ENCODE measurements around the gene DHX16. TPM values are rescaled to one million over a fixed set of nuclear protein-coding genes. Genes with fewer than 3 reads are reported as not detected.
A peak's percentile ranks its signal among the peaks of the same experiment; 100 is the strongest.

The DHX16 gene
- total RNA-seq, 6 experiments from 2014 or later: 33.7 to 36.7 (median 35.5) TPM

DNA sequence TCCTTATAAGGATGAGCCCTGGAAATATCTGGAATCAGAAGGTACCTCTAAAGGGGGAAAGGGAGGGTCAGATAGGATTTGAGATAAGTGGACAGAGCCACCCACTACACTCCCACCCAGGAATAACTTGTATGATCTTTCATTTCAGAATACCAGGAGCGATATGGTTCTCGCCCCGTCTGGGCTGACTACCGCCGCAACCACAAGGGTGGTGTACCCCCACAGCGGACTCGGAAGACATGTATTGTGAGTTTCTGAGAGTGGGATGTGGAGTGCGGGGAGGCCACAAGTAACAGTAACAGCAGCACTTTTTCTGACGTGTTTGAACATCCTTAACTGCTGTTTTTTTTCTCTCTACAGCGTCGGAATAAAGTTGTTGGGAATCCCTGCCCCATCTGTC lies 53.2 kb downstream of the DHX16 start:
- H3K9me3 Mint-ChIP-seq: peaks cover 17% of the 10 kb centered on the region
- TF ChIP-seq CTCF (IDR thresholded peaks at IDR 0.05): no peak

GRCh38 chr6:30618270-30618797 lies 54.5 kb downstream of the DHX16 start:
- Mint-ChIP-seq H3K4me3 (peak overlapping the region; percentile 97), H3K27ac (peak overlapping the region; percentile 99), H3K4me1 (ENCODE audit: low read depth) (peaks cover 51% of the 10 kb centered on the region), H3K27me3 (ENCODE audit: insufficient read depth) (peaks cover 32% of the 10 kb centered on the region), H3K36me3 (ENCODE audit: low read depth) (peaks cover 50% of the 10 kb centered on the region), H3K9me3 (peaks cover 17% of the 10 kb centered on the region)
- TF ChIP-seq CTCF (IDR thresholded peaks at IDR 0.05): no peak
- DNase-seq: no peak

More for the DNA sequence above, 53.2 kb downstream of the DHX16 start:
- peaks cover 41% of the 10 kb centered on the region for H3K36me3 Mint-ChIP-seq (ENCODE audit: low read depth)
- no peak for DNase-seq
- peaks cover 39% of the 10 kb centered on the region for H3K4me1 Mint-ChIP-seq (ENCODE audit: low read depth)
- H3K27ac Mint-ChIP-seq: peak overlapping the region; percentile 40; the same call in 1 of the 2 replicates
- H3K4me3 Mint-ChIP-seq: peak overlapping the region; percentile 97
- peaks cover 28% of the 10 kb centered on the region for H3K27me3 Mint-ChIP-seq (ENCODE audit: insufficient read depth)

- Mint-ChIP-seq H3K27ac (peak within 1 kb of the TSS; percentile 99), H3K4me1 (ENCODE audit: low read depth) (peaks cover 57% of the 10 kb centered on the region), H3K27me3 (ENCODE audit: insufficient read depth) (peaks cover 32% of the 10 kb centered on the region), H3K9me3 (peaks cover 17% of the 10 kb centered on the region), H3K4me3 (peak within 1 kb of the TSS; percentile 97), H3K36me3 (ENCODE audit: low read depth) (peaks cover 50% of the 10 kb centered on the region)
- peak; percentile 98 for DNase-seq
- no peak for TF ChIP-seq CTCF (IDR thresholded peaks at IDR 0.05)
Observed at GRCh38 chr6:30617565-30618269, 55.1 kb downstream of the DHX16 start, which contains the start of gene MRPS18B. Gene MRPS18B, plus strand, starts transcription at chr6:30617840. Its CDS starts 26 bp downstream, at chr6:30617866.

DNA sequence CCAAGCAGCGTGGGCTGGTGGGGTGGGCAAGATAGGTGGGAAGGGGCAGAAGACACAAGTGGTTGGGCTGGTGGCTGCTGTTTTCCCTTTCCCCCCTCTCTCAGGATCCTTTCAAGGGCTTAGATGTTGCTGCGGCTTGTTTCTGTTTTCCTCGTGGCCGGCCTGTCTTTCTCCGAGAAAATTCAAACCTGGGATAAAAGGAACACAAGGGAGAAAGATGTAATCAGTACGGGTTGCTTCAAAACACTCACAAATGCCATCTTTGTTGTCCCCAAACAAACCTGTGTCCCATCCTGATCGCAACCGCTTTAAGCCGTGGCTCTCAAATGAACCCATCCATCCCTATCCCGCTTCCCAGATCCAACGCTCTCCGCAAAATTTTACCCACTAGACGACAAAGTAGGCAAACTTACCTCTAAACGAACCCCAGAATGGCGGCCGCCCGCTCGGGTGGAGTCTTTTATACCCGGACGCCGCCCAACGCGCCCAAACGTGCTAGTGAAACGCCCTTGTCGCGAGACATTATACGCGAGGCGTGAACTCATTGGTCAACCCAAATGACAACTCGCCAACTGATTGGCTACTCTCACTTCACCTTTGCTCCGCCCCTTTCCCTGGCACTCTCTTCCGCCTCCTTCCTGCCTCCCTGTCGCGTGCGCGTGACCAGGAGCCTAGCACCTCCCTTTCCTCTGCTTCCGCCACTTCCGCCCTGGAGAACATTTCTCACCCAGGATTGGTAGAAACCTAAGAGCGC lies 55.8 kb downstream of the DHX16 start, which contains the start of gene PPP1R10:
Gene PPP1R10 (minus strand): TSS at position 433 of the 754 bp plus-strand sequence. CDS start 7,299 bp downstream, outside the sequence.
- no peak for TF ChIP-seq CTCF (IDR thresholded peaks at IDR 0.05)
- H3K27me3 Mint-ChIP-seq (ENCODE audit: insufficient read depth): peaks cover 32% of the 10 kb centered on the region
- peaks cover 17% of the 10 kb centered on the region for H3K9me3 Mint-ChIP-seq
- H3K27ac Mint-ChIP-seq: peak within 1 kb of the TSS; percentile 99
- peaks cover 65% of the 10 kb centered on the region for H3K4me1 Mint-ChIP-seq (ENCODE audit: low read depth)
- H3K4me3 Mint-ChIP-seq: peak within 1 kb of the TSS; percentile 97
- DNase-seq: peak; percentile 100
- peaks cover 52% of the 10 kb centered on the region for H3K36me3 Mint-ChIP-seq (ENCODE audit: low read depth)

DNA sequence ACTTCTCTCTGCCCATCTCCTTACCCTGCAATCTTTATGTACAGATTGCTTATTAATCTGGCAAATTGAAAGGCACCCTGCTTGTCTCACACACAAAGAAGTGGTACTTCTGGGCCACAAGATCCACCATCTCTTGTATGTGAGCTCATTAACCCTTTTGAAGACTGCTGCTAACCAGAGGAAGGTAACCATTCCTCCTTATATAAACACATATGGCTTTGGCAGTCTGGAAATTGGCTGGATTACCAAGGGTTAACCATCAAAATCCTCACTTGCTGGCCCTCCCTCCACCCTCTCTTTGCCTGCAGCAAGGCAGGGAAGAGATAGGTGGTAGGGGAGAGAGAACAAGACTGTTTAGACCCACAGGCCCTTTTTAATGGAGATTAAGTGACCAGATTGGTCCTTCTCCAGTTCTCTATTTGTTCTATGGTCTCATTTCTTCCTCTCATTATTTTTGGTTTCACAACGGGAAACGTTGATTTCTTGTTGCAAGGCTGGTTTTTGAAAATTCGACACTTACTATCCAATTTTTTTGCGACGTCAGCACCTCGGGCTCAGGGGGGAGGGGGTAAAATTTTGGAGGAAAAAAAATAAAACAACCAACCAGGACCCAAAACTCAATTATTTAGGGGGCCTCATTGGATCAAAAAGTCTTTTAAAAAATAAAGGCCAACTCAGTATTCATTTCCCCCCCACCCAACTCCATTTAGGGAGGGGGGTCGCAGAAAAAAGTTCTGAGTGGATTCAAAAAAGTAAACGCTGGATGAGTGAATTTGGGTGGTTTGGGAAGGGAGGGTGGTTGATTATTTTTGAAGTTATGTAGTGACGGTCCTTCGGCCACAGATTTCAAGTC lies 56.6 kb downstream of the DHX16 start:
- peak; percentile 23 for DNase-seq
- peaks cover 17% of the 10 kb centered on the region for H3K9me3 Mint-ChIP-seq
- H3K27ac Mint-ChIP-seq: peak overlapping the region; percentile 99
- TF ChIP-seq CTCF (IDR thresholded peaks at IDR 0.05): no peak
- peaks cover 59% of the 10 kb centered on the region for H3K36me3 Mint-ChIP-seq (ENCODE audit: low read depth)
- H3K4me1 Mint-ChIP-seq (ENCODE audit: low read depth): peaks cover 73% of the 10 kb centered on the region
- H3K27me3 Mint-ChIP-seq (ENCODE audit: insufficient read depth): peaks cover 32% of the 10 kb centered on the region
- H3K4me3 Mint-ChIP-seq: peak overlapping the region; percentile 97
